A549 (cell line): ENCODE results near the gene KRT27.

ENCODE experiments used
- CTCF ChIP-seq: fragments of >200 bp; sonication (Bioruptor Twin); formaldehyde crosslinking; IDR thresholded peaks from 3 replicates; pipeline ENCODE4 v1.5.1; 2016
- RAD21 ChIP-seq, 2 experiments: fragments of >200 bp in 1 of 2; sonication (Bioruptor Twin) in 1 of 2; formaldehyde crosslinking in 1 of 2; IDR thresholded peaks in 1 of 2; conservative IDR thresholded peaks in 1 of 2; 2 replicates in 1 of 2; 3 replicates in 1 of 2; pipeline ENCODE4 v1.6.1; 2012 to 2018; ENCODE audit warnings: inconsistent platforms in 1 of 2

GRCh38 chr17:40827746-40828453 lies 45.5 kb upstream of the KRT27 start:
- TF ChIP-seq RAD21 (conservative IDR thresholded peaks at IDR 0.05 in 1 of 2, IDR thresholded peaks at IDR 0.05 in 1 of 2), result no peak
- no peak for TF ChIP-seq CTCF
